Stomach smooth muscle (tissue), 2 donors: ENCODE measurements around the gene ZNF695.
"Not testable (repeated sequence)": the region's sequence is repeated elsewhere in the genome, so short reads cannot be mapped to it uniquely, and the experiment has no call there.

ENCODE experiments used
- H3K27ac ChIP-seq: one replicate; pipeline ENCODE4 v1.7.0; 2013; ENCODE audit warnings: mild to moderate bottlenecking, low read length, inconsistent platforms
- H3K27me3 ChIP-seq, 2 donors: one replicate each; pipeline ENCODE4 v1.7.0; 2013; ENCODE audit warnings: low read length in 2 of 2; ENCODE audit not compliant: insufficient read depth in 2 of 2, control insufficient read depth in 1 of 2
- H3K36me3 ChIP-seq, 2 donors: one replicate each; pipeline ENCODE4 v1.7.0; 2013; ENCODE audit warnings: low read length in 2 of 2; ENCODE audit not compliant: control insufficient read depth in 2 of 2, insufficient read depth in 2 of 2
- H3K4me1 ChIP-seq: one replicate; pipeline ENCODE4 v1.7.0; 2013; ENCODE audit warnings: low read length; ENCODE audit not compliant: control insufficient read depth, insufficient read depth
- H3K4me3 ChIP-seq, 2 donors: one replicate each; pipeline ENCODE4 v1.7.0; 2013; ENCODE audit warnings: low read length in 2 of 2
- H3K9ac ChIP-seq, 2 donors: one replicate each; pipeline ENCODE4 v1.7.0; 2013; ENCODE audit warnings: low read length in 2 of 2, mild to moderate bottlenecking in 1 of 2
- H3K9me3 ChIP-seq, 2 donors: one replicate each; pipeline ENCODE4 v1.7.0; 2013; ENCODE audit warnings: low read length in 2 of 2; ENCODE audit not compliant: control insufficient read depth in 2 of 2
- donor health status: healthy.
- donor health status: Pancreatic carcinoma.

ZNF695 gene

GRCh38 chr1:247007511-247008405 is at the start of gene ZNF695:
TSS of gene ZNF695 (minus strand) at chr1:247008057. CDS start at chr1:247007908, 149 bp downstream.
- Histone ChIP-seq H3K9me3 (no peaks in the 10 kb centered on the region), H3K27me3 (peaks cover 0 to 3% of the 10 kb centered on the region in 2 donors), H3K4me3 (peak within 1 kb of the TSS; percentile 64 to 78), H3K36me3 (no peaks in the 10 kb centered on the region), H3K4me1 (no peaks in the 10 kb centered on the region), H3K9ac (peak within 1 kb of the TSS; percentile 42 to 55), H3K27ac (no peak within 1 kb of the TSS)

- no peaks in the 10 kb centered on the region for H3K27me3 ChIP-seq
- no peaks in the 10 kb centered on the region for H3K36me3 ChIP-seq
- no peaks in the 10 kb centered on the region for H3K9me3 ChIP-seq
- H3K4me1 ChIP-seq: no peaks in the 10 kb centered on the region
- no peak overlapping the region for H3K9ac ChIP-seq
- H3K4me3 ChIP-seq: no peak overlapping the region
- no peak overlapping the region for H3K27ac ChIP-seq
Measured at GRCh38 chr1:247056071-247056470, 48.2 kb upstream of the ZNF695 start.

- no peaks in the 10 kb centered on the region for H3K9me3 ChIP-seq
- H3K27me3 ChIP-seq: no peaks in the 10 kb centered on the region
- H3K27ac ChIP-seq: no peak overlapping the region
- H3K4me3 ChIP-seq: no peak overlapping the region
- H3K9ac ChIP-seq: no peak overlapping the region
- no peaks in the 10 kb centered on the region for H3K4me1 ChIP-seq
- H3K36me3 ChIP-seq: no peaks in the 10 kb centered on the region
Measured at GRCh38 chr1:247054992-247055415, 47.1 kb upstream of the ZNF695 start.

- Histone ChIP-seq H3K27ac (no peak overlapping the region), H3K9ac (no peak overlapping the region), H3K9me3 (peaks cover 3 to 7% of the 10 kb centered on the region in 2 donors), H3K36me3 (no peaks in the 10 kb centered on the region), H3K4me3 (no peak overlapping the region), H3K27me3 (no peaks in the 10 kb centered on the region), H3K4me1 (no peaks in the 10 kb centered on the region)
Measured at GRCh38 chr1:247047702-247048101, 39.8 kb upstream of the ZNF695 start.

GRCh38 chr1:247047260-247047659 is 39.4 kb upstream of the ZNF695 start:
- H3K27ac ChIP-seq: no peak overlapping the region
- H3K9ac ChIP-seq: no peak overlapping the region
- no peak overlapping the region for H3K4me3 ChIP-seq
- H3K4me1 ChIP-seq: no peaks in the 10 kb centered on the region
- no peaks in the 10 kb centered on the region for H3K36me3 ChIP-seq
- peaks cover 3 to 7% of the 10 kb centered on the region in 2 donors for H3K9me3 ChIP-seq
- no peaks in the 10 kb centered on the region for H3K27me3 ChIP-seq

- H3K9me3 ChIP-seq: peaks cover 4 to 8% of the 10 kb centered on the region in 2 donors
- no peaks in the 10 kb centered on the region for H3K27me3 ChIP-seq
- H3K4me3 ChIP-seq: no peak overlapping the region
- no peaks in the 10 kb centered on the region for H3K4me1 ChIP-seq
- no peak overlapping the region for H3K27ac ChIP-seq
- H3K9ac ChIP-seq: no peak overlapping the region
- peaks cover 0 to 5% of the 10 kb centered on the region in 2 donors for H3K36me3 ChIP-seq
Measured at GRCh38 chr1:247043406-247043805, 35.5 kb upstream of the ZNF695 start.

- Histone ChIP-seq H3K9me3 (peaks cover 14 to 16% of the 10 kb centered on the region in 2 donors), H3K27me3 (no peaks in the 10 kb centered on the region), H3K27ac (no peak overlapping the region), H3K4me3 (no peak overlapping the region), H3K9ac (no peak overlapping the region), H3K36me3 (peaks cover 18 to 20% of the 10 kb centered on the region in 2 donors), H3K4me1 (no peaks in the 10 kb centered on the region)
Measured at GRCh38 chr1:247037511-247038320, 29.9 kb upstream of the ZNF695 start.

GRCh38 chr1:247032306-247032705 is 24.4 kb upstream of the ZNF695 start:
- not testable (repeated sequence) for H3K36me3 ChIP-seq, H3K9me3 ChIP-seq, H3K27ac ChIP-seq, H3K4me1 ChIP-seq, H3K4me3 ChIP-seq, H3K27me3 ChIP-seq, H3K9ac ChIP-seq

- H3K9ac ChIP-seq, H3K36me3 ChIP-seq, H3K4me3 ChIP-seq, H3K27ac ChIP-seq, H3K9me3 ChIP-seq, H3K27me3 ChIP-seq, H3K4me1 ChIP-seq: not testable (repeated sequence)
Measured at GRCh38 chr1:247024658-247025057, 16.8 kb upstream of the ZNF695 start.

GRCh38 chr1:247013391-247013790 is 5.5 kb upstream of the ZNF695 start:
- Histone ChIP-seq H3K4me1 (no peaks in the 10 kb centered on the region), H3K9ac (no peak overlapping the region), H3K27me3 (no peaks in the 10 kb centered on the region), H3K36me3 (no peaks in the 10 kb centered on the region), H3K27ac (no peak overlapping the region), H3K4me3 (no peak overlapping the region), H3K9me3 (peaks cover 0 to 3% of the 10 kb centered on the region in 2 donors)
